ENCODE measurements around the gene ASTN2.

ASTN2 gene

DNA sequence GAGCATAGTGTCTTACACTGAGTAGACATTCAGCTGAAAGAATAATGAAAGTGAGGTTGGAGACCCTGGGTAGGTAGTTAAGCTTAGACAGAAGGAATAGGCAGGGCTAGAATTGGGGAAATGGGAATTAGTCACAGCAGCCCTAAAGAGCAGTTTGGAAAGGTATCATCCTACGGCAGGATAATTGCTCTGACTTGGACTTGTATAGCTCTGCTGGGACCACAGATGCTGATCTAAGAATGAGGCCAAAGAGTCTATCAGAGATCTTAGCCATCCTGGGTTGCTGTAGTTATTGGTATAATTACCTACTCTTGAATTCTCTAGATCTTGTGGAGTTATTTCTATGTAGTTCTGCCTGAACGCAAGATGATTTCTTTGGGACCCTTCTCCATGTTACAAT, 288.0 kb downstream of the ASTN2 start:
- no peaks in the 10 kb centered on the region for H3K4me1 ChIP-seq (ENCODE audit: control insufficient read depth in 1 of 2, insufficient read depth in 2 of 2, low read length in 2 of 2)

GRCh38 chr9:117125531-117125930, 289.3 kb downstream of the ASTN2 start:
- Histone ChIP-seq H3K4me1 (ENCODE audit: control insufficient read depth in 1 of 2, insufficient read depth in 2 of 2, low read length in 2 of 2) (no peaks in the 10 kb centered on the region), H3K9me3 (ENCODE audit: control insufficient read depth in 1 of 2, low read length in 2 of 2) (no peaks in the 10 kb centered on the region), H3K27me3 (ENCODE audit: low read depth, low read length) (no peaks in the 10 kb centered on the region), H3K27ac (ENCODE audit: low read length) (no peak overlapping the region), H3K4me3 (ENCODE audit: low read depth in 1 of 2, low read length in 2 of 2) (no peak overlapping the region), H3K36me3 (ENCODE audit: control insufficient read depth in 1 of 2, insufficient read depth in 2 of 2, low read length in 2 of 2) (no peaks in the 10 kb centered on the region)

More for the DNA sequence above, 288.0 kb downstream of the ASTN2 start:
- Histone ChIP-seq H3K27ac (ENCODE audit: low read length) (no peak overlapping the region), H3K27me3 (ENCODE audit: low read depth, low read length) (no peaks in the 10 kb centered on the region), H3K9me3 (ENCODE audit: control insufficient read depth in 1 of 2, low read length in 2 of 2) (no peaks in the 10 kb centered on the region), H3K36me3 (ENCODE audit: control insufficient read depth in 1 of 2, insufficient read depth in 2 of 2, low read length in 2 of 2) (no peaks in the 10 kb centered on the region), H3K4me3 (ENCODE audit: low read depth in 1 of 2, low read length in 2 of 2) (no peak overlapping the region)

DNA sequence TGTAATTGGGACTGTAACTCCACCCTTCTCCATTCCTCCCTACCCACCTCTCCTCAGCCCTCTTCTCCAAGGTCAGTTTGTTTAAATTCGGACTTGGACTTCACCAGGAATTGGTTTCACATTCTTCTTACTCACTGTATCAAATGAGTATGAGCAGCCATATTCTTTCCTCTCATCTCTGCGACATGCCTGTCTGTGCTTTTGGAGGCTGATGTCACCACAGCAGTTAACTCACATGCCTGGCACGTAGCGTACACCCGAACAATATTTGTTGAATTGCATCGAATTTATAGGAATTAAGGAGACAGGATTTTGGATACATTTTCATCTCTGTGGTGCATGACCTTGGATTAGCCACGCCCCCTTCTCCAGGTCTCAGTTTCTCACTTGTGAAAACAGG, 291.1 kb downstream of the ASTN2 start:
- Histone ChIP-seq H3K27me3 (ENCODE audit: low read depth, low read length) (no peaks in the 10 kb centered on the region), H3K4me1 (ENCODE audit: control insufficient read depth in 1 of 2, insufficient read depth in 2 of 2, low read length in 2 of 2) (no peaks in the 10 kb centered on the region), H3K27ac (ENCODE audit: low read length) (no peak overlapping the region), H3K9me3 (ENCODE audit: control insufficient read depth in 1 of 2, low read length in 2 of 2) (no peaks in the 10 kb centered on the region), H3K36me3 (ENCODE audit: control insufficient read depth in 1 of 2, insufficient read depth in 2 of 2, low read length in 2 of 2) (no peaks in the 10 kb centered on the region), H3K4me3 (ENCODE audit: low read depth in 1 of 2, low read length in 2 of 2) (no peak overlapping the region)

- no peaks in the 10 kb centered on the region for H3K9me3 ChIP-seq (ENCODE audit: control insufficient read depth in 1 of 2, low read length in 2 of 2)
- no peak overlapping the region for H3K4me3 ChIP-seq (ENCODE audit: low read depth in 1 of 2, low read length in 2 of 2)
- H3K27ac ChIP-seq (ENCODE audit: low read length): no peak overlapping the region
- no peaks in the 10 kb centered on the region for H3K27me3 ChIP-seq (ENCODE audit: low read depth, low read length)
- no peaks in the 10 kb centered on the region for H3K4me1 ChIP-seq (ENCODE audit: control insufficient read depth in 1 of 2, insufficient read depth in 2 of 2, low read length in 2 of 2)
- no peaks in the 10 kb centered on the region for H3K36me3 ChIP-seq (ENCODE audit: control insufficient read depth in 1 of 2, insufficient read depth in 2 of 2, low read length in 2 of 2)
Measured at GRCh38 chr9:117122953-117123352, 291.9 kb downstream of the ASTN2 start.

DNA sequence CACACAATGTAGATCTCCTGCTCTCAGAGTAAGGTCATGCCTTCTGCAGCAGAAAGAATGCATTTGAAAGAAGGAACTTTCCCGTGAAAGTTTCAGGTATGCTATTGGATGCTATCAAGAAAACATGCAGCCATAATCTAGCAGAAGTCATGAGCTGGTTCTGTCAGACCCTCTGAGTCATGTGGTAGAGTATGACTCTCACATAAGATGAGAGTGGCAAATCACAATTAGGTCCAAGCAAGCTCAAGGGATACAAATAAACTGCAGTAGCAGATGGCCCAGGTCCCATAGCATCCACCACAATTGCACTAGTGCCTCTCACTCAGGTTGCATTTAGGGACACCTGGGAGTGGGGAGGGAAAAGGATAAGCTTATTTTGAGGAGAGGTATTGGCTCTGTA, 292.8 kb downstream of the ASTN2 start:
- Histone ChIP-seq H3K36me3 (ENCODE audit: control insufficient read depth in 1 of 2, insufficient read depth in 2 of 2, low read length in 2 of 2) (no peaks in the 10 kb centered on the region), H3K27ac (ENCODE audit: low read length) (no peak overlapping the region), H3K4me3 (ENCODE audit: low read depth in 1 of 2, low read length in 2 of 2) (no peak overlapping the region), H3K27me3 (ENCODE audit: low read depth, low read length) (no peaks in the 10 kb centered on the region), H3K4me1 (ENCODE audit: control insufficient read depth in 1 of 2, insufficient read depth in 2 of 2, low read length in 2 of 2) (no peaks in the 10 kb centered on the region), H3K9me3 (ENCODE audit: control insufficient read depth in 1 of 2, low read length in 2 of 2) (no peaks in the 10 kb centered on the region)

DNA sequence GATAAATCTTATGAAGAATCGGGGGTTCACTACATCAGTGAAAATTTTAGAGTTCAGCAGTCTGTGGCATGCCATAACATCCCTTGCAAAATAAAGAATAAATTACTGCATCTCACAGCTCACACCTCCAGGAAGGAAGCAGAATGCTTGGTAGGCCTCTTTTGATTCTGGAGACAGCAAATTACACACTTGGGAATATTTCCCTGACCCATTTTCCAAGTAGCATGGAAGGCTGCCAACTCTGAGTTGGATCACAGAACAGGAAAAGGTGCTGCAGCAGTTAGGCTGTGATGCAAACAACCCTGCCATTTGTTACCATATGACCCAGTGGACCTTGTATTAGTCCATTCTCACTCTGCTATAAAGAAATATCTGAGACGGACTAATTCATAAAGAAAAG, 293.5 kb downstream of the ASTN2 start:
- no peaks in the 10 kb centered on the region for H3K9me3 ChIP-seq (ENCODE audit: control insufficient read depth in 1 of 2, low read length in 2 of 2)
- H3K36me3 ChIP-seq (ENCODE audit: control insufficient read depth in 1 of 2, insufficient read depth in 2 of 2, low read length in 2 of 2): no peaks in the 10 kb centered on the region
- no peaks in the 10 kb centered on the region for H3K27me3 ChIP-seq (ENCODE audit: low read depth, low read length)
- no peaks in the 10 kb centered on the region for H3K4me1 ChIP-seq (ENCODE audit: control insufficient read depth in 1 of 2, insufficient read depth in 2 of 2, low read length in 2 of 2)
- H3K4me3 ChIP-seq (ENCODE audit: low read depth in 1 of 2, low read length in 2 of 2): no peak overlapping the region
- H3K27ac ChIP-seq (ENCODE audit: low read length): no peak overlapping the region

DNA sequence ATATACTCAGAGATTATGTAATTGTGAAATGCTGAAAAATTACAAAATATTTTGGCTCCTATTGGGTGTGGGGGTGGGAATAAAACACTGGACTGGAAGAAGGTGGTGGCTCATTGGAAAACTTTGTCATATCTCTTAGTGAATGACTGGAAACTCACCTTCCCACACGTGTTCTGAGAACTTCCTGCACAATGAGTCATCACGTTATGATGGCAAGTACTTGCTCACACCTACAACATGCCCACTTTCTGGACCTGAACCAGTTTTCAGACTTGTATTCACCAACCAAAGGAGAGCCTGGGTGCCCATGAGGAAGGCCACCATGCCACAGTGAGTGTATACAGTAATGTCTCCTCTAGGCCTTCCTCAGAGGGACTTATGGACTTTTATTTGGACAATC, 294.8 kb downstream of the ASTN2 start:
- no peaks in the 10 kb centered on the region for H3K36me3 ChIP-seq (ENCODE audit: control insufficient read depth in 1 of 2, insufficient read depth in 2 of 2, low read length in 2 of 2)
- H3K9me3 ChIP-seq (ENCODE audit: control insufficient read depth in 1 of 2, low read length in 2 of 2): no peaks in the 10 kb centered on the region
- H3K27me3 ChIP-seq (ENCODE audit: low read depth, low read length): no peaks in the 10 kb centered on the region
- H3K4me3 ChIP-seq (ENCODE audit: low read depth in 1 of 2, low read length in 2 of 2): no peak overlapping the region
- H3K27ac ChIP-seq (ENCODE audit: low read length): no peak overlapping the region
- H3K4me1 ChIP-seq (ENCODE audit: control insufficient read depth in 1 of 2, insufficient read depth in 2 of 2, low read length in 2 of 2): no peaks in the 10 kb centered on the region

DNA sequence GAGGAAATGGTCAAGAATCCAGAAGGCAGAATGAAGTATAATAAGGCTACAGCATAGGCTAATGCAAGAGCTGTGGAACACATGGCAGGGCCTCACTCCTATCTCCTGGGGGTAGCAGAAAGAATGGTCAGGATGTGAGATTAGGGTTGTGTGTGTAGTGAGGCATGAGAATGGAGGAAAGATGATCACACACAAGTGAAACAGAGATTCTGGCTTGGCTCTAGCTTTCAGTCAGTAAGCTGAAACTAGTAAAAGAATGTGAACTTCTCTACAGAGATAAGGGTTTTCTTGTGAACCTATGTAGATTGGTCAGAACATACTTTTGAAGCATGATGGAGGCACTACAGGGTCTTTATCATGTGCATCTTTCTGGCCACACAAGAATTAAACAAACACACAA, 298.8 kb downstream of the ASTN2 start:
- Histone ChIP-seq H3K4me1 (ENCODE audit: control insufficient read depth in 1 of 2, insufficient read depth in 2 of 2, low read length in 2 of 2) (no peaks in the 10 kb centered on the region), H3K27ac (ENCODE audit: low read length) (no peak overlapping the region), H3K9me3 (ENCODE audit: control insufficient read depth in 1 of 2, low read length in 2 of 2) (no peaks in the 10 kb centered on the region), H3K4me3 (ENCODE audit: low read depth in 1 of 2, low read length in 2 of 2) (no peak overlapping the region), H3K36me3 (ENCODE audit: control insufficient read depth in 1 of 2, insufficient read depth in 2 of 2, low read length in 2 of 2) (no peaks in the 10 kb centered on the region), H3K27me3 (ENCODE audit: low read depth, low read length) (no peaks in the 10 kb centered on the region)

DNA sequence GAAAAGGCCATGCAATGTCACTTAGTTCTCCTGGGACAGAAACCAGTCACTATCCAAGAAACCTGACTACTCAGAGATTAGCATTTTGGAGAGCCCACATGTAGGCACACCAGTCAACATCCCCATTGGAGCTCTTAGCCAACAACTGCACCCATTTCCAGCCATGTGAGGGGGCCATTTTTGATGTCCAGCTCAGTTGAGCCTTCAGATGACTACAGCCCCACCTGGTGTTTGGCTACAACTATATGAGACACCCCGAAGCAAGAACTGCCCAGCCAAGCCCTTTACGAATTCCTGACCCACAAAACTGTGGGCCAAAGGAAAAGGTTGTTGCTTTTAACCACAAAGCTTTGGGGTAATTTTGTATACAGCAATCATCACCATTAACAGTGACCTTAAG, 300.1 kb downstream of the ASTN2 start:
- Histone ChIP-seq H3K27me3 (ENCODE audit: low read depth, low read length) (no peaks in the 10 kb centered on the region), H3K4me3 (ENCODE audit: low read depth in 1 of 2, low read length in 2 of 2) (no peak overlapping the region), H3K27ac (ENCODE audit: low read length) (no peak overlapping the region), H3K4me1 (ENCODE audit: control insufficient read depth in 1 of 2, insufficient read depth in 2 of 2, low read length in 2 of 2) (no peaks in the 10 kb centered on the region), H3K9me3 (ENCODE audit: control insufficient read depth in 1 of 2, low read length in 2 of 2) (no peaks in the 10 kb centered on the region), H3K36me3 (ENCODE audit: control insufficient read depth in 1 of 2, insufficient read depth in 2 of 2, low read length in 2 of 2) (no peaks in the 10 kb centered on the region)

DNA sequence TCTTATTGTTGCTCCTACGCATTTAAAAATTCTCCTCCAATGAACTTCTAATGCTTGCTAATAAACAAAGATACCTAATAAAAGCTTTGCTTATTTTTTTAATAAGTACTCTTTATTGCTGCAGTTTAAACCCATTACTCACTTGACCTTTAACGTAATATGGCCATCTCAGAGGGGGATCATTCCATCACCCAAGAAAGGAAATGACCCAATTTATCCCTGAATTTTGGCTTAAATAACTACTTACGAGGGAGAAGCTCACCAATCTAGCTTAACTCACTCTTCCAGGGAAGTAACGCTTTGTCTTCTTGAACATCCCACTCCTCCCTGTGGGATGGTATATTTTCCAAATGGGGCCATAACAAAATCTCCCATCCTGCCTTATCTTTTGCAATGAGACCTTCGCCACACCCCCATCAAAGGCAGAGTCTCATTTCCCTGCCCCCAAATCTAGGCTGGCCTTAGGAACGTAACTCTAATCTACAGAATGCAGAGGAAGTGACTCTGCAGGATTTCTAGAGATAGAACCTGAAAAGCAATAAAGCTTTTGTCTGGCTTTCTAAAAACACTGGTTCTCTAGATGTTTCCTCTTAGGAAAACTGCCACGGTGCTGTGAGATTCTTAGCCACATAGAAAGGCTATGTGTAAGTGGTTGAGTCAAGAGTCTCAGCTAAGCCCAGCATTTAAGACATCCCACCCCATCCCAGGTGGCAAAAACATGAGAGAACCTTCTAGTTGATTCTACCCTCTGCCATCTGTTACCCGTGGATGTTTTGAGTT, 310.0 kb downstream of the ASTN2 start:
- Histone ChIP-seq H3K36me3 (ENCODE audit: control insufficient read depth in 1 of 2, insufficient read depth in 2 of 2, low read length in 2 of 2) (no peaks in the 10 kb centered on the region), H3K9me3 (ENCODE audit: control insufficient read depth in 1 of 2, low read length in 2 of 2) (no peaks in the 10 kb centered on the region), H3K27me3 (ENCODE audit: low read depth, low read length) (no peaks in the 10 kb centered on the region), H3K4me3 (ENCODE audit: low read depth in 1 of 2, low read length in 2 of 2) (no peak overlapping the region), H3K4me1 (ENCODE audit: control insufficient read depth in 1 of 2, insufficient read depth in 2 of 2, low read length in 2 of 2) (no peaks in the 10 kb centered on the region), H3K27ac (ENCODE audit: low read length) (no peak overlapping the region)

DNA sequence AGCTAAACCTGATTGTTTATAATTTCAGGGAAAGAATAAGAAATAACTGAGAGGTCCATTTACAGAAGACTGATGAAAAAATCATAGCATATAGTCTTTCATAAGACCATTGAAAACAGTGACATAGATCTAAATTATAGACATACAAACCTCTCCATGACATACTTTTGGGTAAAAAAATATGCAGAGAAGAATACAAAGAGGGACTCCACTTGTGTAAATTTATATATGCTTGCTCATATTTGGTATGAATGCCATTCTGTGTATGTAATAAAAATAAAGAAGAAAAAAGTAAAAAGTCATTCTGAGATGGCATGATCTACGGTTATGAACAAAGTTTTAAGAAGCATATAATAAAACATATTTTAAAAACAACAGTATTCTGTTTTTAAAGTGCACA, 310.7 kb downstream of the ASTN2 start:
- Histone ChIP-seq H3K27ac (ENCODE audit: low read length) (no peak overlapping the region), H3K4me1 (ENCODE audit: control insufficient read depth in 1 of 2, insufficient read depth in 2 of 2, low read length in 2 of 2) (no peaks in the 10 kb centered on the region), H3K36me3 (ENCODE audit: control insufficient read depth in 1 of 2, insufficient read depth in 2 of 2, low read length in 2 of 2) (no peaks in the 10 kb centered on the region), H3K27me3 (ENCODE audit: low read depth, low read length) (no peaks in the 10 kb centered on the region), H3K9me3 (ENCODE audit: control insufficient read depth in 1 of 2, low read length in 2 of 2) (no peaks in the 10 kb centered on the region), H3K4me3 (ENCODE audit: low read depth in 1 of 2, low read length in 2 of 2) (no peak overlapping the region)

GRCh38 chr9:117103438-117104110, 311.3 kb downstream of the ASTN2 start:
- Histone ChIP-seq H3K4me3 (ENCODE audit: low read depth in 1 of 2, low read length in 2 of 2) (no peak overlapping the region), H3K36me3 (ENCODE audit: control insufficient read depth in 1 of 2, insufficient read depth in 2 of 2, low read length in 2 of 2) (no peaks in the 10 kb centered on the region), H3K4me1 (ENCODE audit: control insufficient read depth in 1 of 2, insufficient read depth in 2 of 2, low read length in 2 of 2) (no peaks in the 10 kb centered on the region), H3K27ac (ENCODE audit: low read length) (no peak overlapping the region), H3K27me3 (ENCODE audit: low read depth, low read length) (no peaks in the 10 kb centered on the region), H3K9me3 (ENCODE audit: control insufficient read depth in 1 of 2, low read length in 2 of 2) (no peaks in the 10 kb centered on the region)
